WTC11 (cell line): Measurements from ENCODE around the gene PCBP3. TPM values are rescaled to one million over a fixed set of nuclear protein-coding genes. Genes with fewer than 3 reads are reported as not detected.

ENCODE experiments used
- ATAC-seq: fragments of 200-7000 bp; cut with Tn5 transposase; 2 replicates; pipeline ENCODE4 v1.10.0; 2021; ENCODE audit warnings: mild to moderate bottlenecking, moderate library complexity
- CTCF ChIA-PET: fragments of 300-600 bp; sonication (Branson Sonifier 250); formaldehyde crosslinking; loops from one replicate; lab custom pipeline; 2021; ENCODE audit warnings: antibody characterized with exemption; lab: Charles Lee
- POLR2A ChIA-PET: fragments of 350-600 bp; sonication (Branson Sonifier 250); formaldehyde crosslinking; loops from one replicate; lab custom pipeline; 2021; ENCODE audit warnings: antibody characterized with exemption; lab: Charles Lee
- DNase-seq: peaks from one replicate; pipeline ENCODE4 v3.0.0; 2021; ENCODE audit warnings: low spot score
- H3K27ac Mint-ChIP-seq: 2 replicates; pipeline ENCODE4 v1.8.0; 2021; ENCODE audit warnings: mixed read lengths
- H3K27me3 Mint-ChIP-seq: 2 replicates; pipeline ENCODE4 v1.8.0; 2021; ENCODE audit warnings: low read depth, mild to moderate bottlenecking, moderate library complexity, mixed read lengths
- H3K36me3 Mint-ChIP-seq: 2 replicates; pipeline ENCODE4 v1.8.0; 2021; ENCODE audit warnings: mixed read lengths
- H3K4me1 Mint-ChIP-seq: 2 replicates; pipeline ENCODE4 v1.8.0; 2022; ENCODE audit warnings: mixed read lengths
- H3K4me3 Mint-ChIP-seq: 2 replicates; pipeline ENCODE4 v1.8.0; 2021; ENCODE audit warnings: mild to moderate bottlenecking, moderate library complexity, mixed read lengths
- H3K9me3 Mint-ChIP-seq: 2 replicates; pipeline ENCODE4 v1.8.0; 2021; ENCODE audit warnings: mixed read lengths
- AR ChIP-seq: fragments of 250-450 bp; sonication (Bioruptor Pico); IDR thresholded peaks from 2 replicates; pipeline ENCODE4 v1.9.0; 2021; ENCODE audit warnings: mild to moderate bottlenecking
- ATF3 ChIP-seq: sonication (generic); formaldehyde crosslinking; conservative IDR thresholded peaks from 2 replicates; pipeline ENCODE4 v1.8.1; 2022; ENCODE audit warnings: mild to moderate bottlenecking, missing genetic modification reagents
- CBFB ChIP-seq: sonication (generic); formaldehyde crosslinking; IDR thresholded peaks from 2 replicates; pipeline ENCODE4 v1.8.1; 2022; ENCODE audit warnings: mild to moderate bottlenecking, low read depth, missing genetic modification reagents
- CREM ChIP-seq: sonication (generic); formaldehyde crosslinking; IDR thresholded peaks from 2 replicates; pipeline ENCODE4 v1.8.1; 2022; ENCODE audit warnings: mild to moderate bottlenecking, missing genetic modification reagents, moderate library complexity
- ERG ChIP-seq: fragments of 250-450 bp; sonication (Bioruptor Pico); IDR thresholded peaks from 2 replicates; pipeline ENCODE4 v1.8.0; 2021; ENCODE audit warnings: mild to moderate bottlenecking
- IRF2 ChIP-seq: sonication (generic); formaldehyde crosslinking; IDR thresholded peaks from 2 replicates; pipeline ENCODE4 v1.8.0; 2022; ENCODE audit warnings: low read depth, missing genetic modification reagents, borderline replicate concordance
- KAT7 ChIP-seq: sonication (generic); formaldehyde crosslinking; IDR thresholded peaks from 2 replicates; pipeline ENCODE4 v1.8.1; 2023; ENCODE audit warnings: missing genetic modification reagents, mild to moderate bottlenecking, borderline replicate concordance
- MAX ChIP-seq: sonication (generic); formaldehyde crosslinking; IDR thresholded peaks from 2 replicates; pipeline ENCODE4 v1.8.0; 2022; ENCODE audit warnings: mild to moderate bottlenecking, missing genetic modification reagents
- NR3C1 ChIP-seq: sonication (generic); formaldehyde crosslinking; conservative IDR thresholded peaks from 2 replicates; pipeline ENCODE4 v1.8.1; 2023; ENCODE audit warnings: low read depth, mild to moderate bottlenecking, missing genetic modification reagents
- PRRX2 ChIP-seq: fragments of 250-450 bp; sonication (Bioruptor Pico); IDR thresholded peaks from 2 replicates; pipeline ENCODE4 v1.8.0; 2021; ENCODE audit warnings: mild to moderate bottlenecking
- STAT6 ChIP-seq: sonication (generic); formaldehyde crosslinking; conservative IDR thresholded peaks from 2 replicates; pipeline ENCODE4 v1.8.1; 2023; ENCODE audit warnings: mild to moderate bottlenecking, low read depth, missing genetic modification reagents, moderate library complexity
- TCF7 ChIP-seq: sonication (generic); formaldehyde crosslinking; IDR thresholded peaks from 2 replicates; pipeline ENCODE4 v1.8.0; 2022; ENCODE audit warnings: mild to moderate bottlenecking, low read depth, missing genetic modification reagents, moderate library complexity
- USF1 ChIP-seq: sonication (generic); formaldehyde crosslinking; IDR thresholded peaks from 2 replicates; pipeline ENCODE4 v1.8.0; 2022; ENCODE audit warnings: mild to moderate bottlenecking, missing genetic modification reagents
- ZMAT4 ChIP-seq: fragments of 250-450 bp; sonication (Bioruptor Pico); IDR thresholded peaks from 2 replicates; pipeline ENCODE4 v1.9.0; 2021; ENCODE audit warnings: mild to moderate bottlenecking
- ZNF121 ChIP-seq: sonication (generic); formaldehyde crosslinking; IDR thresholded peaks from 2 replicates; pipeline ENCODE4 v1.8.0; 2023; ENCODE audit warnings: missing genetic modification reagents
- ZNF219 ChIP-seq: sonication (generic); formaldehyde crosslinking; IDR thresholded peaks from 2 replicates; pipeline ENCODE4 v1.8.0; 2023; ENCODE audit warnings: missing genetic modification reagents, mild to moderate bottlenecking, borderline replicate concordance
- ZNF263 ChIP-seq: sonication (generic); formaldehyde crosslinking; IDR thresholded peaks from 2 replicates; pipeline ENCODE4 v1.8.1; 2022; ENCODE audit warnings: low read depth, mild to moderate bottlenecking, moderate library complexity, missing genetic modification reagents
- ZNF512 ChIP-seq: sonication (generic); formaldehyde crosslinking; IDR thresholded peaks from 2 replicates; pipeline ENCODE4 v1.8.1; 2022; ENCODE audit warnings: missing genetic modification reagents, borderline replicate concordance
- total RNA-seq: library from RNA; stranded (reverse); gene quantifications from 3 replicates; pipeline ENCODE4 v1.2.3, GENCODE V29; 2021

PCBP3 gene
- total RNA-seq, 1 experiment from 2014 or later: 8.5 TPM

GRCh38 chr21:45990049-45990711, 346.7 kb downstream of the PCBP3 start:
- no peak overlapping the region for H3K4me3 Mint-ChIP-seq
- no peaks in the 10 kb centered on the region for H3K27me3 Mint-ChIP-seq
- TF ChIP-seq CREM (CRISPR knock-in tag) (no peak), STAT6 (no peak), TCF7 (CRISPR knock-in tag) (no peak), ZNF512 (CRISPR knock-in tag) (no peak), MAX (no peak), CBFB (CRISPR knock-in tag) (no peak), ZNF263 (CRISPR knock-in tag) (no peak), ATF3 (no peak), AR (CRISPR knock-in tag) (no peak), PRRX2 (CRISPR knock-in tag) (no peak), ZNF219 (CRISPR knock-in tag) (no peak), IRF2 (no peak), NR3C1 (CRISPR knock-in tag) (no peak), KAT7 (CRISPR knock-in tag) (no peak), ERG (CRISPR knock-in tag) (no peak), ZMAT4 (CRISPR knock-in tag) (no peak), ZNF121 (CRISPR knock-in tag) (no peak), USF1 (CRISPR knock-in tag) (no peak)
- H3K9me3 Mint-ChIP-seq: no peaks in the 10 kb centered on the region
- ChIA-PET POLR2A (no interaction called here), CTCF (no interaction called here)
- ATAC-seq (no peak), DNase-seq (peak; percentile 4)
- H3K4me1 Mint-ChIP-seq: no peaks in the 10 kb centered on the region
- H3K27ac Mint-ChIP-seq: no peak overlapping the region
- peaks cover 16% of the 10 kb centered on the region for H3K36me3 Mint-ChIP-seq
